ENCODE data around the gene NLK. TPM values are rescaled to one million over a fixed set of nuclear protein-coding genes. Genes with fewer than 3 reads are reported as not detected.

NLK gene
- total and polyA plus RNA-seq, 2 donors (not counting 3 experiments of a cell fraction or from before 2014, with no cell fraction given): 23.8 to 34.2 TPM

- Histone ChIP-seq H2AFZ (ENCODE audit: low read depth, low read length) (no peak overlapping the region), H3K27ac (ENCODE audit: insufficient read depth, low read depth, low read length) (no peak overlapping the region), H3K9me3 (replicated peaks; ENCODE audit: control insufficient read depth, insufficient read depth, low read length) (no peaks in the 10 kb centered on the region), H3K4me2 (ENCODE audit: insufficient read depth, low read length) (no peak overlapping the region), H4K20me1 (replicated peaks; ENCODE audit: control insufficient read depth, extremely low read depth, insufficient read depth, low read length) (peaks cover 8% of the 10 kb centered on the region), H3K27me3 (ENCODE audit: control insufficient read depth in 2 of 2, insufficient read depth in 2 of 2, low read length in 2 of 2) (no peaks in the 10 kb centered on the region), H3K4me3 (replicated peaks in 1 of 3; ENCODE audit: insufficient read depth in 1 of 3, low read depth in 1 of 3, low read length in 3 of 3) (no peak overlapping the region), H3K4me1 (ENCODE audit: control insufficient read depth, extremely low read depth, insufficient read depth, low read length) (no peaks in the 10 kb centered on the region), H3K36me3 (ENCODE audit: control insufficient read depth in 2 of 2, extremely low read depth in 1 of 2, insufficient read depth in 2 of 2, low read length in 2 of 2) (no peaks in the 10 kb centered on the region), H3K9ac (replicated peaks; ENCODE audit: extremely low read depth, insufficient read depth, low read length) (no peak overlapping the region), H3K9me1 (replicated peaks; ENCODE audit: control insufficient read depth, extremely low read depth, insufficient read depth, low read length) (peaks cover 2% of the 10 kb centered on the region), H3K79me2 (ENCODE audit: control insufficient read depth, insufficient read depth, low read length) (peaks cover 89% of the 10 kb centered on the region)
- DNase-seq (ENCODE audit: low read depth, low spot score) (no peak), FAIRE-seq (no peak)
- CTCF ChIA-PET: interaction anchor here (0.7 to 1.4 kb wide), 6 partner anchors 19 to 201 kb away, joined by 3 to 5 read pairs (median 3); no protein-coding TSS in a partner anchor
- no TSS peak for BruUV-seq (replicated peaks)
- dilution Hi-C loops (cut with MboI; ENCODE audit: extremely low pct_ligation_motif_present, low sequenced_read_pairs) (no loop called here), intact Hi-C loops (cut with micrococcal nuclease) (no loop called here)
- TF ChIP-seq CTCF (IDR thresholded peaks at IDR 0.05; ENCODE audit: extremely low read depth in 1 of 2, insufficient read depth in 1 of 2, low read depth in 1 of 2, low read length in 2 of 2): no peak
- TF ChIP-seq FOS (IDR thresholded peaks at IDR 0.05; ENCODE audit: borderline replicate concordance, insufficient read depth, low read length): no peak
- no peak for TF ChIP-seq MYC (IDR thresholded peaks at IDR 0.05; ENCODE audit: low read depth, low read length)
- TF ChIP-seq, protein P1, sequence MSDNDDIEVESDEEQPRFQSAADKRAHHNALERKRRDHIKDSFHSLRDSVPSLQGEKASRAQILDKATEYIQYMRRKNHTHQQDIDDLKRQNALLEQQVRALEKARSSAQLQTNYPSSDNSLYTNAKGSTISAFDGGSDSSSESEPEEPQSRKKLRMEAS (IDR thresholded peaks at IDR 0.05; ENCODE audit: insufficient read depth, insufficient read length): no peak
- no peak for TF ChIP-seq POLR2A (IDR thresholded peaks at IDR 0.05; ENCODE audit: low read depth, low read length)
- TF ChIP-seq GATA2 (IDR thresholded peaks at IDR 0.05; ENCODE audit: insufficient read depth, insufficient read length, low read depth, low read length): no peak
- TF ChIP-seq JUN (IDR thresholded peaks at IDR 0.05; ENCODE audit: borderline replicate concordance, insufficient read depth, insufficient read length, low read depth): no peak
- no peak for TF ChIP-seq POLR2AphosphoS5 (IDR thresholded peaks at IDR 0.05; ENCODE audit: insufficient read depth, low read depth, low read length)
- no peak for TF ChIP-seq EZH2 (IDR thresholded peaks at IDR 0.05; ENCODE audit: borderline replicate concordance, low read depth, low read length, severe bottlenecking)
- POLR2A ChIA-PET: no interaction called here
Measured at GRCh38 chr17:28053725-28054124, 11.2 kb downstream of the NLK start.

Measured in endothelial cell of umbilical vein (primary cell).